Measurements from ENCODE around the gene SPRYD7.
A peak's percentile ranks its signal among the peaks of the same experiment; 100 is the strongest.

- peak; percentile 95 for TF ChIP-seq CTCF (IDR thresholded peaks at IDR 0.05; ENCODE audit: low read length)
- TF ChIP-seq EZH2 (IDR thresholded peaks at IDR 0.05; ENCODE audit: borderline replicate concordance, low read length), result no peak
These were observed 40.4 kb upstream of the SPRYD7 start for GRCh38 chr13:49976314-49977258.
